HG03575 (cell line): Measurements from ENCODE around the gene ADRM1.

Experiments
- ATAC-seq: cut with Tn5 transposase; IDR thresholded peaks from one replicate; pipeline ENCODE4 v1.9.1; 2021; ENCODE audit not compliant: unreplicated experiment, insufficient number of reproducible peaks, low FRiP score; ENCODE audit errors: extremely low read depth

Gene ADRM1

DNA sequence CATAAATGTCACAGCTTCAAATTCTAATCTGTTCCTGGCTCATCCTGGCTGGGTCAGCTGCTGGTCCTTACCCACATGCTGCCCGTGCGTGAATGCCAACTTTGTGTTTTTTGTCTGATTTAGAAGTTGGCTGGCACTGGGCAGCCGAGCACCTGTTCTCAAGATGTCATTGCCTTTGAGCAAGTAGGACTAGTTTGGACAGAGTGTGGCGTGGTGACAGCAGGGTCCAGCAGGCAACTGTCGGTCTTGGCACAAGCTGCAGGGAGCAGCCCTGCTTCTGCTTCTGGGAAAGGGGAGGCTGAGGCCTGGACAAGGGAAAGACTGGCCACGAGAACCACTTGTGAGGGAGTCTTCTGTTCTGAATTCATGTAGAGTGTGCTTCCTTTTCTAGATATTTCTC, 26.4 kb upstream of the ADRM1 start:
- no peak for ATAC-seq

GRCh38 chr20:62277253-62277652, 25.5 kb upstream of the ADRM1 start:
- no peak for ATAC-seq

DNA sequence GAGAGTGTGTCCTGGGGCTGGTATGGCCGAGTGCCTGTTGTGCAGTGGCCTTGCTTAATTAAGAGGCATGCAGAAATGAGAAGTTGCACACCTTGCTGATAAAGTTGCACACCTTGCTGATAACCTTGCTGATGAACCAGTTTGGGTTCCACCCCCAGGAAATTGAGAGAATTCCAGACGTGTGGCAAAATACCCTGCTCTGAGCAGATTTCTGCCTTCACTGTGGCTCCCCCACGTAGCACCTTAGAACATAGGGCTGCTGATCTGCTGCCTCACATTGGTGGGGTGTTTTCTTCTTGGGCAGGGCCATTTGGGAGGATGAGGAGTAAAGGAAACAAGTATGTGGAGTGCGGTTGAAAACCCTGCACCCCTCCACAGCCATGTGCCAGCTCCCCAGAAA, 22.5 kb upstream of the ADRM1 start:
- no peak for ATAC-seq

DNA sequence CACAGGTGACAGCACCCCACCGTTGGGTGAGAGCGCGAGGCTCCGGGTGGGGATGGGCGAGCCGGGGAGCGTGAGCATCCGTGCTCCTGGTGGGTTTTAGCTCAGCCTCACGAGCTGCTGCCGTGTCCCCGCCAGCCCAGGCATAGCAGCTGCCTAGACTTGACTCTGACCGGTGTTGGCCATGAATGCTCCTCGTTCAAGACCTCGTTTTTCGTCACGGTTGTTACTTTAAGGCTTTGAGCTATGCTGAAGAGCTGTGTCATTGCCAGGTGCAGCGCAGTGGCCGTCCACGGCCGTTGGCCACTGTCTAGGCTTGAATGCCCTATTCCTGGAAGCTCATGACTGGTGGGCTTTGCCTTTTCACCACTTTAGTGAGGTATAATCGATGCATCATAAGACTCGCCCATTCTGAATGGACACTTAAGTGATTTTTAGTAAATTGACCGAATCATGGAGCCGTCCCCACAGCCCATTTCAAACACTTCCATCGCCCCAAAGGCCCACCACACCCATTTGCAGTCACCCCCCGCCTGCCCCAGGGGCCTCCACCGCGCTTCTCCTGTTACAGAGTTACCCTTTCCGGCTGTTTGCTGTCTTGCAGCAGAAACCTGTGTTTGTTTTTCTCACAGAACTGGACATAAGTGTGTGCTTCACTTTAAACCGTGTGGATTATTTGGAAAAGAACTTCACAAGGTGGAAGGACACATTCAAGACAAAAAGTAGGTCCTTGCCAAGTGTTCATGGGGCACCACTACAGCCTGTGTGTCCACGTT, 21.4 kb upstream of the ADRM1 start:
- no peak for ATAC-seq

- ATAC-seq: no peak
Measured at GRCh38 chr20:62282103-62282502, 20.7 kb upstream of the ADRM1 start.

GRCh38 chr20:62282877-62283503, 19.8 kb upstream of the ADRM1 start:
- no peak for ATAC-seq

- ATAC-seq: no peak
Measured at GRCh38 chr20:62284448-62284847, 18.3 kb upstream of the ADRM1 start.

GRCh38 chr20:62285151-62285550, 17.6 kb upstream of the ADRM1 start:
- ATAC-seq: no peak

DNA sequence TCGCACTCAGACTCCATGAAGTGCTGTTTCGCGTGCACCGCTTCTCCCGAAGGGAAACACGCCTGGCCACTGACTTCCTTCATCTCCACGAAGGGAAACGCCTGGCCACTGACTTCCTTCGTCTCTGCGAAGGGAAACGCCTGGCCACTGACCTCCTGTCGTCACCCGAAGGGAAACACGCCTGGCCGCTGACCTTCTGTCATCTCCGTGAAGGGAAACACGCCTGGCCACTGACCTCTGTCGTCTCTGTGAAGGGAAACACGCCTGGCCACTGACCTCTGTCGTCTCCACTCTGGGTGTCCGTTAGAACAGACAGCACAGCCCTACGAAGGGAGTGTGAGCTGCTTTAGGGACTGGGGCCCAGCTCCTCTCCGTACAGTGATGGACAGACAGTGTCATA, 17.1 kb upstream of the ADRM1 start:
- no peak for ATAC-seq

DNA sequence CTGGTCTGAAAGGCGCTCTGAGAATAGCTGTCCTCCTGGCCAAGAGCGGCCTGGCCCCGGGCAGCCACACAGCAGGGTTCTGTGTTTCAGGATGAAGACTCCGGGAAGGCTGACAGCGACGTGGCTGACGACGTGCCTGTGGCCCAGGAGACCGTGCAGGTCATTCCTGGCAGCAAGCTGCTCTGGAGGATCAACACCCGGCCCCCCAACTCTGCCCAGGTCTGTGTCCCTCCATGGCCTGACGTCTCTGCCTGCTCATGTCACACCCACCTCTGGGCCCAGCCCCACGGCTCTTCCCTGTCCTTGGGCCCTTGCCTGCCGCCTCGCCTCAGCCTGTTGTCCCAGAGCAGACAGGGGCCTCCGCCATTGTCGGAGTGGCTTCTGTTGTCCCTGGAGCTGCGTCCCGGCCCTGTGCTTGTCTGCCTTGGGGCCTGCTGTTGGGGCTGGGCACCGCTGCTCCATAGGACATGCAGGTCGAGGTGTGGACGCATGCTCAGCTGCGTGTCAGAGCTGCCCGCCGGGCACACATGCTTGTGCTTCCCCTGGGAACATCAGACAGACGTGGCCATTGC, 16.2 kb upstream of the ADRM1 start:
- no peak for ATAC-seq

GRCh38 chr20:62287129-62287528, 15.7 kb upstream of the ADRM1 start:
- ATAC-seq: no peak

DNA sequence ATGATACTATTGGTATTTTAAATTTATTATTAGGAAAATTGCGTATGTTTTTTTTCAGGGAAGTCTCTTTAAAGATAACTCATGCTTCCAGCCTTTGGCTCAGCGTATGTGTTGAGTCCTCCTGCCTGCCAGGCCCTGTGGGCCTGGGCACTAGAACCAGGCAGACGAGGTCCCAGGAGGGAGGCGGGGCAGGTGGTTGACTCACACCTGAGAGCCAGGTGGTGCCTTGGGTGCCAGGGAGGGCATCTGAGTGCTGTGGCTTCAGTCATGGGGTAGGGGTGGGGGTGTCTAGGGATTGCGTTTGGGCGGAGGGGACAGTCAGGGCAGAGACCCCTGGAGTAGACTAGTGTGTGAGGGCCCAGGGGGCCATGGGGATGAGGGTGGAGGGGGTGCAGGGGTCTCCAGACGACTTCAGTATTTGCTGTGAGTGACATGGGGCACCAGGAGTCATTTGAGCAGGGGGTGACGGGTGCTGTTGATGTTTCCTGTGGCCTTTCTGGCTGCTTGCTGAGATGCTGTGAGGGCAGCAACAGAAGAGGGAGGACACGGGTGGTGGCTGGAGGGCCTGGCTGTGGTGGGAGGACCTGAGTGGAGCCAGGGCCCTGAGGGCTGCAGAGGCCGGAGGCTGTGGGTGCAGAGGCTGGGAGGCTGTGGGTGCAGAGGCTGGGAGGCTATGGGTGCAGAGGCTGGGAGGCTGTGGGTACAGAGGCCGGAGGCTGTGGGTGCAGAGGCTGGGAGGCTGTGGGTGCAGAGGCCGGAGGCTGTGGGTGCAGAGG, 14.8 kb upstream of the ADRM1 start:
- no peak for ATAC-seq

- no peak for ATAC-seq
Measured at GRCh38 chr20:62288535-62289105, 14.2 kb upstream of the ADRM1 start.

DNA sequence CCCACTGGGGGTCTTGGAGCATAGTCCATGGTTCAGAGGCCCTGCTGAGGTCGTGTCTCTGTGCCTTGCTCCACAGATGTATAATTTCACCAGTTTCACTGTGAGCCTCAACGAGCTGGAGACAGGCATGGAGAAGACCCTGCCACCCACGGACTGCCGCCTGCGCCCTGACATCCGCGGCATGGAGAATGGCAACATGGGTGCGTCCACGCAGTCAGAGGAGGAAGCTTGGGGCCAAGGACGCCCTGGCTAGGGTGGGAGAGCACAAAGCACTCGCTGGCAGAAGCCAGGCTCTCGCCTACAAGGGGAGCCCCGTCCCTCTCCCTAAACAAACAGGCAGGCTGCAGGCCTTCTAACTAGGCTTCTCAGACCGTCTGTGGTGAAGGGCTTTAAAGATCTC, 13.7 kb upstream of the ADRM1 start:
- no peak for ATAC-seq

DNA sequence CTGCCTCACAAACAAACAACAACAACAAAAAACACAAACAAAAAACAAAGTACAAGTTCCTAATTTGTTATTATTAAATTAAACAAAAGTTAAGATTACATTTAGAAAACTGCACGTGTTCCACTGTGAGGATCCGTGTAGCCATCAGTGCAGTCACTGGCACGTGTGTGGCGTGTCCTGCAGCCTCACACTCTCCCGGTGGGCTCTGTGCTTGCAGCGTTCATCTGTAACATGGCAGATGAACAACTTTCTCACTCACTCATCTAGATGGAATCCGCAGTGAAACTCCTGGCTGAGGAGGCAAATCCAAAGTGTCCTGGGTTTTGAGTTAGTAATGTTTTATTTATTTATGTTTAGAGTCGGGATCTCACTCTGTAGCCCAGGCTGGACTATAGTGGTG, 12.9 kb upstream of the ADRM1 start:
- no peak for ATAC-seq

- ATAC-seq: no peak
Measured at GRCh38 chr20:62291251-62292066, 11.3 kb upstream of the ADRM1 start.

DNA sequence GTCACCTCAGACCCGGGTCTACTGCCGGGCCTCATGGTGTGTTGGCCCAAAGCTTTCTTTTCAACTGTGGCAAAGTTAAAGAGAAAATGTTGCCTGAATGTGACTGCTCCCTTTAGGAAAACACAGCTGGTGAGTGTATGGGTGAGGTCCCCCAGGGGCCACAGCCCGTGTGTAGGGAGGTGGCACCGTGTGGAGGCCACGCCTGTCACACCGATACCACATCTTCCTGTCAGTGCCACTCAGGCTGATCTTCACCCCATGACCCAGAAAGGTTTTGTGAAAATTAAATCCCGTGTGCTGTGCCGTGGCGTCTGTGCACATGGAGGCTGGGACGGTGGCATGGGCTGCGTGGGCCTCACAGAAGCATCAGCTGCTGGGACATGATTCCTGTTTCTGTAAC, 10.7 kb upstream of the ADRM1 start:
- ATAC-seq: no peak

DNA sequence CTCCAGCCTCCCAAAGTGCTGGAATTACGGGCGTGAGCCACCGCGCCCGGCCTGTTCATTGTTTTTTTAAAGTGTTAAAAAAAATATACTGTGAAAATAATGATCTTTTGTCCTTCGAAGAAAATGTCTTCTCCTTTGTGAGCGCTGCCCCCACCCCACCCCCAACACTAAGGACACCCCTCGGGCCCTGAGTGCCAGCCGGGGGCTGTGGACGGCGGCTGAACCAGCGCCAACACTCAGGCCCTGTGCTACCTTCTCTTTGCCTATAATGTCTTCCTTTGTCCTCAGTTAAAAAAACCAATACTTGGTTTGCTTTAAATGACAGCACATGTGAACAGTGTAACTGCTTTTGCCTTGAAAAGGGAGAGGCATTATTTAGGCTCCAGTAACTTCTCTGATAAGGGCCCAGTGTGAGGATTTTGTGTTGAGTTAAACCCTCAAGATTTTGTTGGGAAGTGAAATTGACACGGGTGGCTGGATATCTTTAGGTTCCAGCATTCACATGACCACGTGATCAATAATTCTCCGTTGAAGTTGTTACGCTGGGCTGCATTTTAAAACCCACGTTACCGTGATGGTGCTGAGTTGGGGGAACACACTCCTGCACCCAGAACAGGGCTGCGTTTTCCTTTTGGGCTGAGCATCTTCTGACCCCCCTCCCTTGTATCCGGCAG, 9.5 kb upstream of the ADRM1 start:
- ATAC-seq: no peak
